Astrocyte of the cerebellum (primary cell): ENCODE measurements around the gene MOB1B.

ENCODE experiments used
- DNase-seq: peaks from one replicate; pipeline ENCODE4 v3.0.0-alpha.2; 2011; ENCODE audit warnings: low read depth
- H3K4me3 ChIP-seq: 2 replicates; pipeline ENCODE4 v1.5.1; 2011; ENCODE audit warnings: mild to moderate bottlenecking, low read depth, low read length, moderate library complexity
- CTCF ChIP-seq: IDR thresholded peaks from 2 replicates; pipeline ENCODE4 v1.5.1; 2012; ENCODE audit warnings: low read length, low read depth, moderate library complexity, mild to moderate bottlenecking; ENCODE audit errors: missing control alignments
- in situ Hi-C: cut with HindIII; loops from 2 replicates; pipeline ENCODE4 v1.10.0; 2017; ENCODE audit warnings: low sequenced_read_pairs

The MOB1B gene

GRCh38 chr4:70901984-70902576 is at the start of gene MOB1B:
MOB1B (plus strand) TSS chr4:70902369; CDS start chr4:70902537, 168 bp downstream.
- in situ Hi-C loops: no loop called here
- DNase-seq: peak; percentile 71
- H3K4me3 ChIP-seq: peak within 1 kb of the TSS; percentile 96
- peak; percentile 36 for TF ChIP-seq CTCF

- H3K4me3 ChIP-seq: no peak overlapping the region
- TF ChIP-seq CTCF: no peak
- no peak for DNase-seq
- in situ Hi-C loops: no loop called here
These were observed 46.7 kb upstream of the MOB1B start for GRCh38 chr4:70855464-70855863.

- TF ChIP-seq CTCF: no peak
- in situ Hi-C loops: no loop called here
- no peak for DNase-seq
- no peak overlapping the region for H3K4me3 ChIP-seq
These were observed 43.7 kb upstream of the MOB1B start for GRCh38 chr4:70858454-70858853.

- no peak overlapping the region for H3K4me3 ChIP-seq
- in situ Hi-C loops: no loop called here
- DNase-seq: no peak
- TF ChIP-seq CTCF: no peak
These were observed 43.1 kb upstream of the MOB1B start for GRCh38 chr4:70859066-70859465.

GRCh38 chr4:70863099-70863790 is 38.9 kb upstream of the MOB1B start:
- H3K4me3 ChIP-seq: no peak overlapping the region
- DNase-seq: no peak
- in situ Hi-C loops: no loop called here
- TF ChIP-seq CTCF: no peak

GRCh38 chr4:70868778-70869177 is 33.4 kb upstream of the MOB1B start:
- no peak for DNase-seq
- no peak for TF ChIP-seq CTCF
- no peak overlapping the region for H3K4me3 ChIP-seq
- in situ Hi-C loops: no loop called here
